Neural cell (in vitro differentiated cells): ENCODE results near the gene MALRD1. TPM values are rescaled to one million over a fixed set of nuclear protein-coding genes. Genes with fewer than 3 reads are reported as not detected.

Experiments used
- H2AFZ ChIP-seq: fragments of 200-600, 300-800 bp; sonication (generic), shearing (Covaris generic); 2 replicates; pipeline ENCODE4 v1.6.0; 2014; ENCODE audit warnings: low read depth, mild to moderate bottlenecking, antibody characterized with exemption, low read length, moderate library complexity
- H3F3A ChIP-seq: fragments of 200-600 bp; shearing (Covaris generic); 2 replicates; pipeline ENCODE4 v1.6.1; 2016; ENCODE audit warnings: mild to moderate bottlenecking, moderate library complexity, mixed read lengths, antibody characterized with exemption, low read length; ENCODE audit not compliant: insufficient read depth, poor library complexity, severe bottlenecking
- H3K27ac ChIP-seq: fragments of 200-600, 300-800 bp; sonication (generic), shearing (Covaris generic); 2 replicates; pipeline ENCODE4 v1.5.1; 2014; ENCODE audit warnings: mild to moderate bottlenecking, low read length, moderate library complexity
- H3K27me3 ChIP-seq: fragments of 300-800, 200-600 bp; sonication (generic), shearing (Covaris generic); 2 replicates; pipeline ENCODE4 v1.6.0; 2014; ENCODE audit warnings: mild to moderate bottlenecking, low read depth, low read length, moderate library complexity; ENCODE audit not compliant: insufficient read depth
- H3K36me3 ChIP-seq: fragments of 300-800, 200-600 bp; sonication (generic), shearing (Covaris generic); 2 replicates; pipeline ENCODE4 v1.5.1; 2014; ENCODE audit warnings: mild to moderate bottlenecking, antibody characterized with exemption, low read length, moderate library complexity; ENCODE audit not compliant: insufficient read depth
- H3K4me2 ChIP-seq: fragments of 300-800, 200-600 bp; sonication (generic), shearing (Covaris generic); 2 replicates; pipeline ENCODE4 v1.6.0; 2014; ENCODE audit warnings: mild to moderate bottlenecking, low read length
- H3K4me3 ChIP-seq: fragments of 300-800, 200-600 bp; sonication (generic), shearing (Covaris generic); 2 replicates; pipeline ENCODE4 v1.5.1; 2014; ENCODE audit warnings: mild to moderate bottlenecking, low read length, moderate library complexity
- H3K79me2 ChIP-seq: fragments of 200-600 bp; shearing (Covaris generic); replicated peaks from 2 replicates; pipeline ENCODE4 v1.6.0; 2014; ENCODE audit warnings: mild to moderate bottlenecking, low read length, moderate library complexity; ENCODE audit not compliant: insufficient read depth
- H3K9ac ChIP-seq: fragments of 300-800, 200-600 bp; sonication (generic), shearing (Covaris generic); 2 replicates; pipeline ENCODE4 v1.6.1; 2016; ENCODE audit warnings: mild to moderate bottlenecking, low read length, mixed read lengths
- H3K9me2 ChIP-seq: fragments of 200-600 bp; shearing (Covaris generic); 2 replicates; pipeline ENCODE4 v1.6.1; 2016; ENCODE audit warnings: mild to moderate bottlenecking, low read length, mixed read lengths; ENCODE audit not compliant: insufficient read depth
- H3K9me3 ChIP-seq: fragments of 200-600, 300-800 bp; sonication (generic), shearing (Covaris generic); 2 replicates; pipeline ENCODE4 v1.6.1; 2016; ENCODE audit warnings: mild to moderate bottlenecking, mixed run types, low read length, moderate library complexity, mixed read lengths
- H4K20me1 ChIP-seq: fragments of 200-600 bp; shearing (Covaris generic); 2 replicates; pipeline ENCODE4 v1.6.1; 2016; ENCODE audit warnings: mild to moderate bottlenecking, mixed run types; ENCODE audit not compliant: insufficient read depth
- CTCF ChIP-seq: fragments of 450-650 bp; IDR thresholded peaks from 2 replicates; pipeline ENCODE4 v1.5.1; 2014; ENCODE audit warnings: antibody characterized with exemption, mild to moderate bottlenecking, moderate library complexity; ENCODE audit not compliant: poor library complexity, severe bottlenecking
- EP300 ChIP-seq: fragments of 450-650 bp; conservative IDR thresholded peaks from 2 replicates; pipeline ENCODE4 v1.6.1; 2014; ENCODE audit warnings: antibody characterized with exemption, mild to moderate bottlenecking, moderate library complexity; ENCODE audit not compliant: poor library complexity, severe bottlenecking
- EZH2 ChIP-seq: fragments of 200-600, 300-800 bp; shearing (Covaris generic), sonication (generic); IDR thresholded peaks from 2 replicates; pipeline ENCODE4 v1.6.1; 2014; ENCODE audit warnings: antibody characterized with exemption, low read length, borderline replicate concordance, mild to moderate bottlenecking; ENCODE audit not compliant: insufficient read depth, poor library complexity, severe bottlenecking
- MXI1 ChIP-seq: fragments of 450-650 bp; conservative IDR thresholded peaks from 2 replicates; pipeline ENCODE4 v1.6.1; 2014; ENCODE audit warnings: antibody characterized with exemption, mild to moderate bottlenecking; ENCODE audit not compliant: poor library complexity, severe bottlenecking
- POLR2AphosphoS5 ChIP-seq: IDR thresholded peaks from 2 replicates; pipeline ENCODE4 v1.6.1; 2012
- RAD21 ChIP-seq: fragments of 450-650 bp; conservative IDR thresholded peaks from 2 replicates; pipeline ENCODE4 v1.6.1; 2014; ENCODE audit warnings: antibody characterized with exemption, mild to moderate bottlenecking, moderate library complexity
- REST ChIP-seq: IDR thresholded peaks from 2 replicates; pipeline ENCODE4 v1.6.1; 2012; ENCODE audit warnings: borderline replicate concordance
- SMC3 ChIP-seq: fragments of 450-650 bp; conservative IDR thresholded peaks from 2 replicates; pipeline ENCODE4 v1.6.1; 2014; ENCODE audit warnings: antibody characterized with exemption, mild to moderate bottlenecking, moderate library complexity; ENCODE audit not compliant: poor library complexity
- TAF1 ChIP-seq: IDR thresholded peaks from 2 replicates; pipeline ENCODE4 v1.6.1; 2012; ENCODE audit warnings: low read depth
- polyA plus RNA-seq: library from polyadenylated mRNA; depleted of rRNA; stranded (reverse); fragments of >200 nt; gene quantifications from 2 replicates; pipeline ENCODE4 v1.2.3, GENCODE V29; 2014

The MALRD1 gene
- polyA plus RNA-seq, 1 donor from 2014 or later = 0.21 TPM

DNA sequence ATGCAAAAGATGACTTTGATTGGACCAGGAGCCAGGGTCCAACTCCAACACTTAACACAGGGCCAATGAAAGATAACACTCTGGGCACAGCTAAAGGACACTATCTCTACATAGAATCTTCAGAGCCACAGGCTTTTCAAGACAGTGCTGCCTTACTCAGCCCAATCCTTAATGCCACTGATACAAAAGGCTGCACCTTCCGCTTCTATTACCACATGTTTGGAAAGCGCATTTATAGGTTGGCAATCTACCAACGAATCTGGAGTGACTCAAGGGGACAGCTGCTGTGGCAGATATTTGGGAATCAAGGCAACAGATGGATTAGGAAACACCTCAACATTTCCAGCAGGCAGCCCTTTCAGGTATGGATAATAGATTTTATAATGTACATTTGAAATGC is 160.7 kb downstream of the MALRD1 start:
- Histone ChIP-seq H3K79me2 (no peaks in the 10 kb centered on the region), H3K9ac (no peak overlapping the region), H3F3A (no peaks in the 10 kb centered on the region), H3K36me3 (no peaks in the 10 kb centered on the region), H3K9me3 (no peaks in the 10 kb centered on the region), H2AFZ (no peak overlapping the region), H4K20me1 (no peaks in the 10 kb centered on the region), H3K27me3 (no peaks in the 10 kb centered on the region), H3K27ac (no peak overlapping the region), H3K4me3 (no peak overlapping the region), H3K4me2 (no peak overlapping the region), H3K9me2 (no peaks in the 10 kb centered on the region)
- TF ChIP-seq EP300 (no peak), POLR2AphosphoS5 (no peak), MXI1 (no peak), RAD21 (no peak), EZH2 (no peak), CTCF (no peak), SMC3 (no peak), TAF1 (no peak), REST (no peak)

- no peak overlapping the region for H2AFZ ChIP-seq
- no peaks in the 10 kb centered on the region for H3K36me3 ChIP-seq
- no peaks in the 10 kb centered on the region for H4K20me1 ChIP-seq
- no peak overlapping the region for H3K27ac ChIP-seq
- no peak overlapping the region for H3K9ac ChIP-seq
- no peaks in the 10 kb centered on the region for H3K9me3 ChIP-seq
- no peak overlapping the region for H3K4me3 ChIP-seq
- TF ChIP-seq SMC3 (no peak), CTCF (no peak), MXI1 (no peak), EZH2 (no peak), TAF1 (no peak), REST (no peak)
- H3K79me2 ChIP-seq = no peaks in the 10 kb centered on the region
- H3K9me2 ChIP-seq = no peaks in the 10 kb centered on the region
- no peaks in the 10 kb centered on the region for H3F3A ChIP-seq
- no peaks in the 10 kb centered on the region for H3K27me3 ChIP-seq
- no peak overlapping the region for H3K4me2 ChIP-seq
These were observed 164.0 kb downstream of the MALRD1 start for GRCh38 chr10:19212590-19212989.
